Measurements from ENCODE around the gene JOSD1.

GRCh38 chr22:38652859-38653258 lies 47.9 kb downstream of the JOSD1 start:
- TF ChIP-seq POLR2A (IDR thresholded peaks at IDR 0.05; ENCODE audit: low read length), result no peak
- no peak for TF ChIP-seq GATA1 (IDR thresholded peaks at IDR 0.05; ENCODE audit: low read depth, low read length)

Measured in erythroblast (primary cell).